ENCODE measurements around the gene PPP1R9B.

Gene PPP1R9B

GRCh38 chr17:50150354-50151040, at the start of gene PPP1R9B:
Gene PPP1R9B (minus strand): TSS chr17:50150677. CDS start chr17:50150513, 164 bp downstream.
- no peak for DNase-seq (ENCODE audit: low spot score)

DNA sequence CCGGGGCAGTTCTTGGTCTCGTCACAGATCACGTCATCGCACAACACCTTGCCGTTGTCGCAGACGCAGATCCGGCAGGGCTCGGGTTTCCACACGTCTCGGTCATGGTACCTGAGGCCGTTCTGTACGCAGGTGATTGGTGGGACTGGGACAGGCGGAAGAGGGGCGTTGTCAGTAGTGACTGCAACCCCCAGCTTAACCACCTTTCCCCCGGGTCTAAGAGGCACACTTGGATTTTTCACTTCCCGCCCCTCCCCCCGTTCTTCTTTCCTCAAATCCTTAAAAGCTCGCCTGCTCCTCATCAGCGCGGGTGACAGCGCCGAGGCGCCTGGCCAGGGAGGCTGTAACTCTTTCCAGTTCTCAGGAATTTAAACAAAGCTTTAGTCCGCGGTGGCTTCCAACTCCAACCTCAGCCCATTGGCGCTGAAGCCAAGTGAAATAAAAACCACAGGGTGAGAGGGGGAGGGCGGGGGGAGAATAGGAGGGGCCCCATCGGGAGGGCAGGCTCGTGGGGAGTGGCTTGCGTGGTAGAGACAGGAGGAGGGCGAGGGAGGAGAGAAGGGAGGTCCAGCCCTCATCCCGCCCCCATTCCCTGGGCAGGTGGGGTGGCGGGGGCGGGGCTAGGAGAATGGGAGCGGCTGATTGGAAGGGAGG, 49.5 kb upstream of the PPP1R9B start:
- no peak for DNase-seq (ENCODE audit: low spot score)

DNA sequence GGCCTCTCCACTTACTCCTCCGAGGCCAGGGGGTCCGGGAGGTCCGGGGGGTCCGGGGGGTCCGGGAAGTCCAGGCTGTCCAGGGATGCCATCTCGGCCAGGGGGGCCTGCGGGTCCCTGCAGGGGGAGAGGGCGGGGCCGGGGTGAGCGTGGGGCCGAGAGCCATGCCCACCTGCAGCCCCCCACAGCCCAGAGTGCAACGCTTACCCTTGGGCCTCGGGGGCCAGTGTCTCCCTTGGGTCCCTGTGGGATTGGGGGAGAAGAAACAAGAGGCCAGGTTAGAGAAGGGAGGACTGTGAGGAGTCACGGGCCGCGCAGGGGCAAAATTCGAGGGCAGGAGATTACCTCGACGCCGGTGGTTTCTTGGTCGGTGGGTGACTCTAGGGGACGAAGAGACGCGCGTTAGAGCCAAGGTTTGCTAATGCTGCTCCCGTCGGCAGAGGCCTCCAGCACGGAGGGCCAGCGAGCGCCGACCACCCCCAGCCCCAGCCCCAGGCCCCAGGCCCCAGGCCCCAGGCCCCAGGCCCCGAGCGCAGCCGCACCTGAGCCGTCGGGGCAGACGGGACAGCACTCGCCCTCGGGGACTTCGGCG, 48.8 kb upstream of the PPP1R9B start:
- DNase-seq (ENCODE audit: low spot score), result no peak

- no peak for DNase-seq (ENCODE audit: low spot score)
Observed at GRCh38 chr17:50198026-50198669, 47.7 kb upstream of the PPP1R9B start.

DNA sequence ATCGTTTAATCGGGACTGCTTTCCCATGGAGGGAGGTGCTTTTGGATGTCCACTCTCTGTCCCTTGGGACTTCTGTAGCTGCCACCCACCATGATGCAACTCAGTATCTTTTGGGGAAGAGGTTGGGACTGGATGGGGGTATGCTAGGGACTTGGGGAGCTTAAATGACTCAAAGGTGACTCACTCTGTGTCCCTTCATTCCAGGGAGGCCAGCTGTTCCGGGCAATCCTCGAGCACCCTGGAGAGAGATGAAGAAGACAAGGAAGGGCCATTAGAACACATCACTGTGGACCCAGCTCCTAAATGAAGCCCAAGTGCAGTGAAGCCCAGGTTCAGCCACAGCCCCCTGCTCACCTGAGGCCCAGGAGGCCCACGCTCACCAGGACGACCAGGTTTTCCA, 46.3 kb upstream of the PPP1R9B start:
- DNase-seq (ENCODE audit: low spot score), result no peak

DNA sequence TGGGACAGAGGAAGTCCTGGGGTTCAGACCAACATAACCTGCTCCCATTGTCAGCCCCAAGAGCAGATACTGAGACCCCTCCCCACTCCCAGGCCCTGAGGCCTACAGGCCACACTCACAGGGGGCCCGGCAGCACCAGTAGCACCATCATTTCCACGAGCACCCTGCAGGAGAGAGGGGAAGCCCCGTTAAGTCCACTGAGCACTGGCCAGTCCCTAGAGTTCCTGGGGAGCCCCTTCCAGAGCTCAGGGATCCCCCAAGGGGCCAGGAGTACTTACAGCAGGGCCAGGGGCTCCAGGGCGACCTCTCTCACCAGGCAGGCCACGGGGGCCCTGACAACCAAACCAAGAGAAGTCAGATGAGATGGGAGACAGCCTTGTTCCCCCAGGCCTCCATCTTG, 45.6 kb upstream of the PPP1R9B start:
- no peak for DNase-seq (ENCODE audit: low spot score)

DNA sequence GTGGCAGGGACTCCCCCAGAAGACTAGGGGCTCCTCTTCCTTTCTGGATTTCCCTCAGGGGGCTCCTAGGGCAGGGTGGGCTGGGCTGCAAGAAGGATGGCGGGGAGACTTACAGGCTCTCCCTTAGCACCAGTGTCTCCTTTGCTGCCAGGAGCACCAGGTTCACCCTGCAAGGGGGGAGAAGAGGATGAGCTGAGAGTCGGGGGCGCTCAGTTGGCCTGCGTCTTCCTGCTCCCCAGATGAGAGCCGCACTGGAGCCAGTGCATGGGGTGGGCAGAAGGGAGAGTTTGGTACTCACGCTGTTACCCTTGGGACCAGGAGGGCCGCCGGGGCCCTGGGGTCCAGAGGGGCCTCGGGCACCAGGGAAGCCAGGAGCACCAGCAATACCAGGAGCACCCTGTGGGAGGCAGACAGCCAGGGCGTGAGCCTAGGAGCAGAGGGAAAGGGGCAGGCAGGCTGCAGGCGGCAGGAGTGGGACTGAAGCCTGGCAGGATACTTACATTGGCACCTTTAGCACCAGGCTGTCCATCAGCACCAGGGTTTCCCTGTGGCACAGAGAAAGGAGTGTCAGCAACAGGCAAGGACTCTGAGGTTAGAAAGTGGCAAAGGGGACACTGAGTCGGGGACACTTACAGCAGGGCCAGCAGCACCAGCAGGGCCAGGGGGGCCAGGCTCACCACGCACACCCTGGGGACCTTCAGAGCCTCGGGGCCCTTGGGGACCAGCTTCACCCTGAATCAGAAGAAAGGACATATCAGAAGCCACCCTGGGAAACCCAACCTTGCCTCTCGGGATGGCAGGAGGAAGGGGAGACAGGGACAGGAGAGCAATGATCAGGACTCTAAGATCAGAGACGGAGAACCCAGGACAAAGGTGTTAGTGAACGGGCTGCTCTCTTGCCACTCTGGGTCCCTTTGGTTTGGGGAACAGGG, 44.7 kb upstream of the PPP1R9B start:
- no peak for DNase-seq (ENCODE audit: low spot score)

DNA sequence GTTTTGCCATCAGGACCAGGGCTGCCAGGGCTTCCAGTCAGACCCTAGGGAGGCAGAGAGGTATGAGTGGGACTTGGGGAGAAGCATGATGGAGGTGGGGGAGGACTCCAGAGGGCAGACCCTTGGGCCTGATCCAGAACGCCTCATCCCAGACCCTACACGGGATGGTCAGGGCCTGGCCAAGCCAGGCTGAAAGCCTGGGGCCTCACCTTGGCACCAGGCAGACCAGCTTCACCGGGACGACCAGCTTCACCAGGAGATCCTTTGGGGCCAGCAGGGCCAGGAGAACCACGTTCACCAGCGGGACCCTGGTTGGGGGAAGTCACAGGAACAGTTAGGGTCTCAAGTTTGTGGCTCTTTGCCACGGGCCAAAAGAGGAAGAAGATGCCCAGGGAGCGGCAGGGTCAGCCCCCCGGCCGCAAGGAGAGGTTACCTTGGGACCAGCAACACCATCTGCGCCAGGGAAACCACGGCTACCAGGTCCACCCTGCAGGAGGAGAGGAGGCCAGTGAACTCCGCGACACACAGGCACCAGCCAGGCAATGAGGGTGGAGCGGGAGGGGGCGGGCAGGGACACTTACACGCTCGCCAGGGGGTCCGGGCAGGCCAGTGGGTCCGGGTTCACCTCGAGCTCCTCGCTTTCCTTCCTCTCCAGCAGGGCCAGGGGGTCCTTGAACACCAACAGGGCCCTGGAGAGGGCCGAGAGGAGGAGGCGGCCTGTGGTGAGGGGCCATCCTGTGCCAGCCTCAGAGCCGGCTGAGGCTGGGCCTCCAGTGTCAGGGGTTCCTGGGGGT, 43.9 kb upstream of the PPP1R9B start:
- no peak for DNase-seq (ENCODE audit: low spot score)

GRCh38 chr17:50192618-50193291, 42.3 kb upstream of the PPP1R9B start:
- DNase-seq (ENCODE audit: low spot score), result no peak

DNA sequence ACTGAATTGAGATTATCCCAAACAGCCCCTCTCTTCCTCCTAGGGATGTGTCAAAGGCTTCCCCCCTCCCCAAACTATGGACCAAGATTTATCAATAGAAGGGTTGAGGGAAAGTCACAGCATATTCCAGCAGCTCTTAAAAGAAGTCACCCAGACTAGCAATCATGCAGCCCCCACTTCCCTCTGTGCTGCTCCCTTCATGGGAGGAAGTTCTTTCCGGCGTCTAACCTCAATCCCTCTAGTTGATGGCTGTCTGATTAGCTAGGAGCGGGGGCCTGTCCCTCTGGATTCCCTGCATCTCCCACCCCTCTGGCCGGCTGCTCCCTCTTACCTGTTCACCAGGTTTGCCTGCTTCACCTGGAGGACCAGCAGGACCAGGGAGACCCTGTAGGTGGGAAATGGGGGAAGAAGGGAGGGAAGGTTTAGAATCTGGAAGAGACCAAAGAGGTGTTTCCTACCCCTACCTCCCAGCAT, 41.7 kb upstream of the PPP1R9B start:
- DNase-seq (ENCODE audit: low spot score), result no peak

DNA sequence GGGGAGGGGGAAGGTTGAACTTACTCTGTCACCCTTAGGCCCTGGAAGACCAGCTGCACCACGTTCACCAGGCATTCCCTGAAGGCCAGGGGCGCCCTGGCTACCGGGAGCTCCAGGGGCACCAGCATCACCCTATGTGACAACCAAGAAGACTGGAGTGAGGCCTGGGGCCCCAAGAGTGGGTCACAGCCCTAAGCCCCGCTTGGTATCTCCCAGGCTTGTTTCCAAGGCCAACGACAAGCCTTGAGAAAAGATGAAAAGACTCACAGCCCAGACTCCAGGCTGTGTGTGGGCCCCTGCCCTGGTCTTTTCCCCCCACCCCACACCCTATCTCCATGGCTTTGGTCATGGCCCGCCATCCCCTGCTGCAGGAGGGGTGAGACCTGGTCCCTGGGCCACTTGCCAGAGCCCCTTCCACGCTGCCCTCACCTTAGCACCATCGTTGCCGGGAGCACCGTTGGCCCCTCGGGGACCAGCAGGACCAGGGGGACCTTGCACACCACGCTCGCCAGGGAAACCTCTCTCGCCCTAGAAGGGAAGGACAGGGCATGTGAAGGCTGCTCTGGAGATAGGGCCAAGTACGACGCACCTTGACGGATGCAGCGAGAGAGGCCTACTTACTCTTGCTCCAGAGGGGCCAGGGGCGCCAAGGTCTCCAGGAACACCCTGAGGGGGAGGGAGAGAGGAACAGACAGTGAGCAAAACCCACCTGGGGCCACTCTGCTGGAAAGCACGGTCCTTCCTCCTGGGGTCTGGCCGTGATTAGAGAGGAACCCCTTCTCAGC, 41.1 kb upstream of the PPP1R9B start:
- peak; percentile 82 for DNase-seq (ENCODE audit: low spot score)

DNA sequence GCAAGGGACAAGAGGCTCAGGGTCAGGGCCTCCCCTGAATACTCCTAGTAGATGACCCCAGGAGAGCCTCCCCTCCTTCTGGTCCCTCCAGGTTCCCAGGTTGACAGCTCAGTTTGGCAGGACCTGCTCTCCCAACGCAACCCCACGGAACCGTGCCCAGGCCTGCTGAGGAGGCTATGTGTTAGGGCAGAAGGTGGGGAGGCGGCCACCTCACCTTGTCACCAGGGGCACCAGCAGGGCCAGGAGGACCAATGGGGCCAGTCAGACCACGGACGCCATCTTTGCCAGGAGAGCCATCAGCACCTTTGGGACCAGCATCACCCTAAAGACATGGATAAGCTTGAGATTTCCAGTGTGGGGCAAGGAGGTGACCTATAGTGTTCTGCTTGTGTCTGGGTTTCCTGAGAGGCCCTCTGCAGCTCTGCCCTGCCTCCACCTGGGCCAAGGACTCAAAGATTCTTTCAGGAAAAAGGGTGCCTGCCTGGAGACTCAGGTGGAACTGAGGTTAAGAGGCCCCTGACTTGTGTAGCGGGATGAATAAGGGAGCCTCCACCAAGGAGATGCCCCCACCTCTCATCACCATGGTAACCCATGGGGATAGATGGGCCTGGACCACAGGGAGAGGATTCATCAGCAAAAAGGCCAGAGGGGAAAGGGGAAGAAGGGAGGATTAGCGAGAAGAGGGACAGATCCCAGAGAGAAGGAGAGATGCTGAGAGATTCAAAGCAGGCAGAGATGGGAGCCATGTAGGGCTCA, 40.3 kb upstream of the PPP1R9B start:
- DNase-seq (ENCODE audit: low spot score), result no peak

DNA sequence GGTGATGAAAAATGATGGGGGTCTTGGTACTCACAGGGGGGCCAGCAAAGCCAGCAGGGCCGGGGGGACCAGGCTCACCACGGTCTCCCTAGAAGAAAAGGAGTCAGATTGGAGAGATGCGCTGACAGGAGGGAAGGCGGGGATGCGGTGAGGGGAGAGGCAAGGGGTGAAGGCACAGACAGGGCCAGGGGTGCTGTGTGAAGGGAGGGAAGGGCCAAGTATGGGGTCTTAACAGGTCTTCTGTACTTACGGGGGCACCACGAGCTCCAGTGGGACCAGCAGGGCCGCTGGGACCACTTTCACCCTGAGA, 39.8 kb upstream of the PPP1R9B start:
- peak; percentile 84 for DNase-seq (ENCODE audit: low spot score)

- peak; percentile 82 for DNase-seq (ENCODE audit: low spot score)
Observed at GRCh38 chr17:50189550-50190292, 39.2 kb upstream of the PPP1R9B start.

GRCh38 chr17:50188921-50189549, 38.6 kb upstream of the PPP1R9B start:
- peak; percentile 83 for DNase-seq (ENCODE audit: low spot score)

GRCh38 chr17:50188531-50188920, 38.0 kb upstream of the PPP1R9B start:
- DNase-seq (ENCODE audit: low spot score), result peak; percentile 78

DNA sequence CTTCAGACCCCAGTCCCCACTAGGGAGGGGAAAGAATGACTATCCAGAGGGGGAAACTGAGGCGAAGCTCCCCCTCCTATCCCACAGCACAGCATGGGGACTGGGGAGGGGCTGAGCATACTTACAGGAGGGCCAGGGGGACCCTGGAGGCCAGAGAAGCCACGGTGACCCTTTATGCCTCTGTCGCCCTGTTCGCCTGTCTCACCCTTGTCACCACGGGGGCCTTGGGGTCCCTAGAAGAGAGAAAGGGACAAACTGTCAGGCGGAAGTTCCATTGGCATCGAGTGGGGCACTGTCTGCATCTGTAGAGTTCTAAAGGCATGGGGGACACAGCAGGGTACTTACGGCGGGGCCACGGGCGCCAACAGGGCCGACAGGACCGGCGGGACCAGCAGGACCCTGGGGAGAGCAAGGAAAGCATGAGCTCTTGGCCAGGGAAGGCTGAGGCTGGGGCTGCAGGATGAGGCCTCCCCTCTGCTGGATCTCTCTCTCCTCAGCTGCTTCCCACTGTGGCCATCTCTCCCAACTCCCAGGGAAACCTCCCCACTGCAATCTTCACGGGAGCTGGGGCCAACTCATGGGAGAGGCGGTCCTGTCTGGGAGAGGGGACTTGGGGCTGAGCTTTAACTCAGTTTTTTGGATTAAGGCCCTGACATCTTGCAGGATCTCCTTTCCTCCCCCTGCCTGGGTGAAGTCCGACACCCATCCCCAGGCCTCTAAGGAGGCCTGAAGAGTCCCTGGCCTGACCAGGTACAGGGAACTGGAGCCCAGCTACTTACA, 37.5 kb upstream of the PPP1R9B start:
- DNase-seq (ENCODE audit: low spot score), result peak; percentile 80
